Stimulated activated CD4-positive, alpha-beta T cell treated with anti-CD3 and anti-CD28 coated beads, Interleukin-12 subunit alpha, Interleukin-12 subunit beta, amount 100 ng/mL, for 4 hours (primary cell): Measurements from ENCODE around the gene SPATS2L.

Source experiments
- DNase-seq: peaks from one replicate; pipeline ENCODE4 v3.0.0-alpha.2; 2020

The SPATS2L gene

GRCh38 chr2:200449149-200449548 is 142.7 kb downstream of the SPATS2L start:
- DNase-seq = no peak

DNA sequence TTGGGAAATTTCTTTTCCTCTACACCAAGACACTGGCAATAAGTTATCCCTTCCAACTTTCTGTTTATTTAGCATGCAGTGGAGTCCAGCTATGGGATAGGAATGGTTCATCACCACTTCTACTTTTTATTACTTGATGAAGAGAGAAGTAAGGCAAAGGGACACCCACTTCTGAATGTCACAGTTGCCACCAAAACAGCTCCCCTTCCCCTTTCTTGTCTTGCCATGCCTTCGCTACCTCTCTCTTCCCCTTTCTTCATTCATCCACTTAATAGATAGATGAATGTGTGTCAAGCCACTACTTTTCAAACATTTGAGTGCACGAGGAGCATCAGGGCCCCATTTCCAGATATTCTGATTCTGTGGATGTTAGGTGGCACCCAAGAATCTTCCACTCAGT is 143.8 kb downstream of the SPATS2L start:
- DNase-seq = no peak

GRCh38 chr2:200451511-200451910 is 145.0 kb downstream of the SPATS2L start:
- no peak for DNase-seq

GRCh38 chr2:200452377-200452776 is 145.9 kb downstream of the SPATS2L start:
- DNase-seq = no peak

GRCh38 chr2:200453142-200453852 is 146.8 kb downstream of the SPATS2L start:
- no peak for DNase-seq

DNA sequence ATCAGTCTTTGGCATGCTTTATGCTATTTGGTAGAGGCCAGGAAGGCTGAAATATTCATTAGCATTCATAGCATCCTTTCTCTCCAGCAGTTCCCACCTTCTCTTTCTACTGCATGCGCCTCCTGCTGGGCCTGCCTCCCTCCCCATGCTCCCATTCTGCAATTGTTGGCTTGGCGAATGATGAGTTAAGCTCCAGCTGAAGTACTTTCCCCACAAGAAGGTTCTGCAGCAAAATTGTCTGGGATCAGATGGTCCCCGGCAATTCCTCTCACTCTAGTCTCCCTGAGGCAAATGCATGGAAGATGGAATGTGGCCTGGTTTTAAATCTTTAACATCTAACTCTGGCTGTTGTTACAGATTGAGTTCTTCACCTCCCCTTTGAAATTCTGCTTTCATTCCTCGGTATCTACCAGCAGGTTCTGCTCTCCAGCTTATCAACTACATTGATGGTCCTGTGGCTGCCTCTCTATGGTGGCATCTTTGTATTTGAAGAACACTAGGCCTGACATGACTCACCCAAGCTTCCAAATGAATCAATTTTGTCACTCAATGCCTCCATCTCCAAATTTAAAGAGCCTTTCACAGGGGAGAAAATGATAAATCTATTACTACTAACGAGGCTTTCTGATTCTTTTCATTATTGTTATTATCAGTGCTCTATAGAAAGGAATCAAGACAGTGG is 147.5 kb downstream of the SPATS2L start:
- DNase-seq = no peak

GRCh38 chr2:200454927-200455801 is 148.7 kb downstream of the SPATS2L start:
- DNase-seq = no peak

DNA sequence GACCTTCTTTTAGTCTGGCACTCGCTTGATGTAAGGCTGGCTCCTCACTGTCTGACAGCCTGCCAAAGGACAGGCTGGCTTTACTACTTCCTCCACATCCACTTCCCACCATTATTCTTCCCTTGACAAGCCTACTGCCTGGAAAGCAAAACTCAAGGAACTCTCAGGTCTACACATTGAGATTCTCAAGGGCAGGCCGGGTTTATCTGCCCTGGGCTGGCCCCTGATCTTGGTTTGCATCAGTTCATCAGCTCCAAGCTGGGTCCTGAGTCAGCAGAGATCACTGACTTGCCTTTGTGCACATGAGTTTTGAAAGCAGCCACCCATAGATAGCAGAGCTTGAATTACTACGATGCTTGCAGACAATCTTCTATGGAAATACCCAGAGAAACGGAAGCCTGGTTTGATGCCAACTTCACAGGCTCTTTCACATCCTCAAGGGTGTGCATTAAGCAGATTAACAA is 149.5 kb downstream of the SPATS2L start:
- no peak for DNase-seq

DNA sequence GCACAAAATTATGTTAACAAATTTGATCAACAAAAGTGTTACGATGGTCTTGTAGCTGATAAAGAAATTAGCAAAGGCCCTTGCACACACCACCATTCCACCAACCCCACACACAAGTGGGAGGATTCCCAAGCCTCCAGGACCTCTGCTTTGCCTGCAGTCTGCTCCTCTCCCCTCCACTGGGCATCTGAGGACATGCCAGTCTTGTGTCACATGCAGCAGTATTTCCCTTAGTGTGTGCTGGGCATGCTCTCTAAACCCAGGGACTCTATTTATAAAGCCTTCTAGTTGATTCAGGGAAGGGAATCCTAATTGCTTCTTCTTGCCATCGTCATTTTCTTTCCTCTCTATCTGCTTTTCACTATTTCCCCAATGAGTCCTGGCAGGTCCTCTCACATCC is 150.1 kb downstream of the SPATS2L start:
- DNase-seq = no peak

- no peak for DNase-seq
Measured at GRCh38 chr2:200459101-200459500, 152.6 kb downstream of the SPATS2L start.

DNA sequence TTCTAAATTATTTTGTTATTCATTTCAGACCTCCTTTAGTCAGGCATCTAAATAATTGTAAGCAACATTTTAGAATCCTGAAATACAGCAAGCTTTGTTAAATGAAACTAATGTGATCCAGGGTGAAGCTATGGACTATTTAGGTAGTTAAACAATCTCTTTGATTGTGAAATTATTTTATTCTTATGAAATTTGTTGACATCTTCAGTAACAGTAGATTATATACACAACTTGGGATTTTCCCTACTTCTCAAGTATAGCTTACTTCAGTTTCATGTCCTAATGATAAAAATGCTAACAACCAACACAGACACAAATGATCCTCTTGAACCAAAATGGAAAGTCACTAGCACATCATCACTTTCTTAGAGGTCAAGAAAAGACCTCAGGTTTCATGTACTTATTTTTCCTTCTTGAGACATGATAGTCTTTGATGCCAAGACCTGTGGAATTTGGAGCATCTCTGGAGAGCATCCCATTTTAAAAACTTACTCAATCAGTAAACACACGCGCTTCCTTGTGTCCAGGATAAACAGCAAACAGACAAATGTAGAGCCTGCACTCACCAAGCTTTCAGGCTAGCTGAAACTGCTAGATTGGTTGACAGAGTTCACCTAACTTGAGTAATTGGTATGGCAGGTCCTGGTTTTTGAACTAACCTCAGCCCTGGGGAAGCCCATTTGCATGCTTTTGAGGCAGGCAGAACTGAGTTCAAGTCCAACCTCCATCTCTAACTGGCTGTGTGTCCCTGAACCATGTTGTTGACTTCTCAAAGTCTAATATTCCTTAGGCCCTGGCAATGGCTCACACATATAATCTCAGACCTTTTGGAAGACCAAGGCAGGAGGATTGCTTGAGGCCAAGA is 155.6 kb downstream of the SPATS2L start:
- DNase-seq = no peak

DNA sequence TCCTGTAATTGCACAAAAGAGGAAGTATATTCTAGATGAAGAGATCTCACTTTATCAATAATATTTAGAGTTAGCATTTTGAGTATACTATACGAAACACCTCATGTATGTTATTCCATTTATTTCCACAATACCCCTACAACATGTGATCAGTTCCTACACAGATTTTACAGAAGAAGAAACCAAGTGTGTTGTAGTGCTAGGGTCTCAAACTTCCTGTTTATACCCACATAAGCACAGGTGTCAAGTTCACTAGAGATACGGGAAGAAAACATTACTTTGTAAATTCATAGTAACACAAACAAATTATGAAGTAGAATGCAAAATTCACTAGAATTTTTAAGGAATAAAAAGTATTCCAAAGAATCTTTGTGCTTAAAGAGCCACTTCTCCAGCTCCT is 157.0 kb downstream of the SPATS2L start:
- DNase-seq = no peak

DNA sequence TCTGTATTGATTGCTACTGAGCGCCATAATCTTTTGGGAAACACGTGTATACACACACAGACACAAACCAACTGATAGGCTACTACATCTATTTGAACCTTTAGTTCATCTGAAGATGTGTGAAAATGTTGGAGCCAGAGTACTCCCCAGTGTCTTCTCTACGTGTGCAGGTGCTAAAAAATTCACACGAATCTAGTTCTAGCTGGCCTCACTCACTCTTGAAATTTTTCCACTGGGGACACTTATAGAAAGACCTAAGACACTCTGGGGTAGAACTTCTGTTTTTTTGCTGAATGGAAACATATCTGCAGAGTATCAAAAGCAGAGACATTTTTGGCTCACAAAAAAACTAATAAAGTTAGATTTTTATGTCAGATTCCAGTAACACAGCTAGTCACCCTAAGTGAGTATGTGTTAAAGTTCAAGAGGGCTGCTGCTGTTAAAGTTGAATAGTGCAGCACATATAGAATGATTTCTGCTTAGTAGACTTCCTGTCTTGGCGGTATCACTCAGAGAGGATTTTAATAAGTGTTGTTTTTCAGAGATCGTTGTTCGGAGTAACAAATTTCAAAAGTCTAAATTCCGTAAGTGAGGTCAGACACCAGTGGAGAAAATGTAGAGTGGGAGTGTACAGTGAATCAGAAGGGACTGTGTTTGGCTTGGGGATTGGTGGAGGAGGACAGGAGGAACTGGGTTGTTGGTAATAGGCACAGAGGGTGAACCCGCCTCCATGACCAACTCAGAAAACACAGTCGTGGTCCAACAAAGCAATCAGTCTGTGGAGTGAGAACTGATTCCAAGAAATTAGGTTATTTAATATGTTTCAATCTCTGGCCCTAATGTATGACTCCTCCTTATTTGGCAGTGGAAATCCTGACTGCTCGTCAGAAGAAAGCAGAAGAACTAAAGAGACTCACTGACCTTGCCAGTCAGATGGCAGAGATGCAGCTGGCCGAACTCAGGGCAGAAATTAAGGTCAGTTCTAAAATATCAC is 160.2 kb downstream of the SPATS2L start:
- DNase-seq = no peak

DNA sequence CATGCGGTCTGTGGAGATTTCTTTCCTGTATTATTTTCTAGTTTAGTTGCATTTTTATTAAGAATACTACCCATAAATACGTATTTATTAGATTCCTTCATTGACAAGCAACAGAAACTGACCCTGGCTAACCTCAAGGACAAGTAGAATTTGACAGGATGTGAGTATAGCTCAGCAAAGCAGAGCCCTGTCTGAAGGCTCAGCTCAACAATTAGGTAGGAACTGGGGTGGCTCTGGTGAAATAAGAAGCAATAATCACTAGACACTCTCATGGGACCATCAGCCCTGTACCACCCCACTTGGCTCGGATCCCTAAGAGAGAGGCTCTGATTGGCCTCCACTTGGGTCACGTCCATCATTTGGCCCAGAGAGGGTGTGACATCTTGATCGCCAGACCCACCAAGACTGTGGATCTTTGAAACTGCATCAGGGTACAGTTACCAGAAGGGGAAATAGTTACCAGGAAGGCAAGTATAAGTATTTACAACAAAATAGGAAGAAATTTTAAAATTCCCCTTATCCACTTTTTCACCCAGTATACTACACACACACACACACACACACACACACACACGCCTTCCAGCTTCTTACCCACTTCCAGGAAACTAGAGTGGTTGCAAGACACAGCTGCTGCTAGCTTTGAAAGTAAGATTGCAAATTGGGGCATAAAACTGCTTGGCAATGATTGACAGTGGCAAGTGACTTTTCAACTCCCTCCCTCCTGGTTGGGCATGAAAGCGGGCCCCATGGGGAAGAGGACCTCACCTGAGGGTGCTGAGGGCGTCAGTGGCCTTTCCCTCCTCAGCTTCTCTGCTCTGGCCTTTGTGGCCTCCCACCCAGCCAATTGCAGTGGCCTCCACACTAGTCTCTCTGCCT is 161.6 kb downstream of the SPATS2L start:
- no peak for DNase-seq

DNA sequence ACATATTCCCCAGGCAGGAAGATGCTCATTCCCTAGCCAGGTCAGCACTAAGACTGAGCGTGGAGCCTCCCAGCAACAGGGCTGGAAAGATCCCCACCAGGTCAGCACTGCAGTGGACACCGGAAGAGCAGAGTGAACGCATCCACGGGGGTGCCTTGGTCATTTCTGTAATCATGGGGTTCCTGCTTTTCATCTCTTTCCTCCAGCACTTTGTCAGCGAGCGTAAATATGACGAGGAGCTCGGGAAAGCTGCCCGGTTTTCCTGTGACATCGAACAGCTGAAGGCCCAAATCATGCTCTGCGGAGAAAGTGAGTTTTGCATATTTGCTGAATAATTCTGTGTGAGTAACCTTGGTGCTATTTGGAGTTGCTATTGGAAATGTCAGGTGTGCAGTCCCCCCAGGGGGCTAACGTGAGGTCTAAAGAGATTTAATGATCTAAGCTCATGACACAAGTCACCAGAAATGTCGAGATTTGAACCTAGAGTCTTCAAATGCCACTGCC is 163.3 kb downstream of the SPATS2L start:
- no peak for DNase-seq

GRCh38 chr2:200470230-200470629 is 163.7 kb downstream of the SPATS2L start:
- DNase-seq = no peak

GRCh38 chr2:200471324-200471848 is 164.9 kb downstream of the SPATS2L start:
- DNase-seq = no peak

- no peak for DNase-seq
Measured at GRCh38 chr2:200471928-200472645, 165.6 kb downstream of the SPATS2L start.

DNA sequence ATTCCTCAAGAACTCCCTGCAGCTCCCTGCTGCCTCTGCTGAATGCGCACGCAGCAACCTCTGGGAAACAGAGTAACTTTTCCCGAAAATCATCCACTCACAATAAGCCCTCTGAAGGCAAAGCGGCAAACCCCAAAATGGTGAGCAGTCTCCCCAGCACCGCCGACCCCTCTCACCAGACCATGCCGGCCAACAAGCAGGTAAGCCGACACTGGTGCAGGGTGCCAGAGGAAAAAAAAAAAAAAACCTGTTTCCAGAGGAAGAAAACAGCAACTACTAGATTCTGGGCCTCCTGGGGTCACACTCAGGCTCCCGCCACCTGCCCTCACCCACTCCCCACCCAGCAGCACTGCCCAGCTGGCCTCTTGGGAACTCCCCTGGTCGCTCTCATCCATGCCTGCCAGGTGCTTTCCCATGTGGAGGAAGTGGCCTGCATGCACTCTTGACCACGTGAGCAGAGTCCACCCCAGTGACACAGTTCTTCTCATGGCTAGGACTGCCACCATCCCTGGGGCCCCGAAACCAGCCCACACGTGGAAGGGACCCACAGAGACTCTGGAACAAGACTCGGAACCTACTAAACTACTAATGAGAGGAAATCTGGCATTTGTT is 166.5 kb downstream of the SPATS2L start:
- DNase-seq = no peak
